Upper lobe of left lung (tissue), 4 donors: ENCODE results near the gene AMOTL1.

ENCODE experiments used
- CTCF ChIP-seq, 6 experiments: fragments of 450-650 bp in 4 of 6; fragments of 200-600 bp in 2 of 6; sonication (generic) in 2 of 6; IDR thresholded peaks; one replicate each; pipeline ENCODE4 v1.5.1; 2016 to 2019; ENCODE audit warnings: antibody characterized with exemption in 6 of 6
- POLR2A ChIP-seq, 4 donors: fragments of 450-650 bp; IDR thresholded peaks; one replicate each; pipeline ENCODE4 v1.5.1; 2016 to 2017; ENCODE audit warnings: antibody characterized with exemption in 4 of 4, mild to moderate bottlenecking in 2 of 4

- TF ChIP-seq CTCF (IDR thresholded peaks at IDR 0.05), result no peak
- no peak for TF ChIP-seq POLR2A (IDR thresholded peaks at IDR 0.05)
Observed at GRCh38 chr11:94821439-94821838, 53.3 kb downstream of the AMOTL1 start.
